Stimulated activated CD8-positive, alpha-beta memory T cell treated with anti-CD3 and anti-CD28 coated beads, Interleukin-4, amount 100 ng/mL, for 1 hour (primary cell): ENCODE measurements around the gene PEX3.
"Not testable (repeated sequence)": the region's sequence is repeated elsewhere in the genome, so short reads cannot be mapped to it uniquely, and the experiment has no call there.

ENCODE experiments used
- DNase-seq, 2 donors: peaks; one replicate each; pipeline ENCODE4 v3.0.0-alpha.2; 2020; ENCODE audit warnings: low read depth in 2 of 2, low spot score in 1 of 2

Gene PEX3

DNA sequence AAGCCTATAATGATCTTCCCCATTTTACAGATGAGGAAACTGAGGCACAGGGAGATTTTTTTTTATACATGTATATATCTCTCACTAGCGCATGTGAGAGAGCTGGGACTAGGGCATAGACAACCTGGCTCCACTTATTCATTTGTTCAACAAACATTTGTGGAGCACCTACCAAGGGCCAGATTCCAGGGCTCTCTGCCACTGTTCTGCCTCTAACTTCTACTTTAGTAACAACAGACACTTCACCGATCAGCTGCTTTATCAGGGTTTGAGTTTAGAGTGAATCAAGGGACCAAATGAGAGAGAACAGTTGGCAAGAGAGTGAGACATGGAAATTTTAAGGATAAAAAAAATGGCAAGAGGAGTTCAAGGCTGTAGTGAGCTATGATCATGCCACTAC, 7.5 kb upstream of the PEX3 start:
- DNase-seq: no peak

DNA sequence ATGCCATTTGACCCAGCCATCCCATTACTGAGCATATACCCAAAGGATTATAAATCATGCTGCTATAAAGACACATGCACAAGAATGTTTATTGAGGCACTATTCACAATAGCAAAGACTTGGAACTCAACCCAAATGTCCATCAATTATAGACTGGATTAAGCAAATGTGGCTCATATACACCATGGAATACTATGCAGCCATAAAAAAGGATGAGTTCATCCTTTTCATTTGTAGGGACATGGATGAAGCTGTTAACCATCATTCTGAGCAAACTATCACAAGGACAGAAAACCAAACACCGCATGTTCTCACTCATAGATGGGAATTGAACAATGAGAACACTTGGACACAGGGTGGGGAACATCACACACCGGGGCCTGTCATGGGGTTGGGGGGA, 2.7 kb upstream of the PEX3 start:
- not testable (repeated sequence) for DNase-seq

DNA sequence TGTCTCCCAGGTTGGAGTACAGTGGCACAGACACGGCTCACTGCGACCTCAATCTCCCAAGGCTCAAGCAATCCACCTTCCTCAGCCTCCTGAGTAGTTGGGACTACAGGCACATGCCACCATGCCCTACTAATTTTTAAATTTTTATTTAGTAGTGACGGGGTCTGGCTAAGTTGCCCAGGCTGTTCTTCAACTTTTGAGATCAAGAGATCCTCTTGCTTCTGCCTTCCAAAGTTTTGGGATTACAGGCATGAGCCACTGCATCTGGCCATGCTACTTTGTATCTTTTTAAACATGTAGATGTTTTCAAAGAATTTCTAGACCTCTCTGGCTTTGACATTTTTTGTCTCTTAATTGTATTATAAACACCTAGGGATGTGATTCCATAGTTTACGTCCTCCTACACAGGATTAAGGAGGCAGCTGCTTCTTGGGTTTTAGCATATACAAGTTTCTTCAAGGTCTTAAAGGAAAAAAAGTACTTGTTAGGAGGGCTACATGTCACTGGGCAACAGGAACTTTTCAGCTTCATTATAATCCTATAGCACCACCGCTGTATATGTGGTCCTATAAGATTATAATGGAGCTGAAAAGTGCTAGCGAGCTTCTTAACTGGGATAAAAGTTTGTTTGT, 1.4 kb upstream of the PEX3 start:
- no peak for DNase-seq

GRCh38 chr6:143449714-143450452, 722 bp upstream of the PEX3 start:
- DNase-seq: peak in 1 of 2 donors; percentile 23

GRCh38 chr6:143451531-143451930, 926 bp downstream of the PEX3 start:
- no peak for DNase-seq

DNA sequence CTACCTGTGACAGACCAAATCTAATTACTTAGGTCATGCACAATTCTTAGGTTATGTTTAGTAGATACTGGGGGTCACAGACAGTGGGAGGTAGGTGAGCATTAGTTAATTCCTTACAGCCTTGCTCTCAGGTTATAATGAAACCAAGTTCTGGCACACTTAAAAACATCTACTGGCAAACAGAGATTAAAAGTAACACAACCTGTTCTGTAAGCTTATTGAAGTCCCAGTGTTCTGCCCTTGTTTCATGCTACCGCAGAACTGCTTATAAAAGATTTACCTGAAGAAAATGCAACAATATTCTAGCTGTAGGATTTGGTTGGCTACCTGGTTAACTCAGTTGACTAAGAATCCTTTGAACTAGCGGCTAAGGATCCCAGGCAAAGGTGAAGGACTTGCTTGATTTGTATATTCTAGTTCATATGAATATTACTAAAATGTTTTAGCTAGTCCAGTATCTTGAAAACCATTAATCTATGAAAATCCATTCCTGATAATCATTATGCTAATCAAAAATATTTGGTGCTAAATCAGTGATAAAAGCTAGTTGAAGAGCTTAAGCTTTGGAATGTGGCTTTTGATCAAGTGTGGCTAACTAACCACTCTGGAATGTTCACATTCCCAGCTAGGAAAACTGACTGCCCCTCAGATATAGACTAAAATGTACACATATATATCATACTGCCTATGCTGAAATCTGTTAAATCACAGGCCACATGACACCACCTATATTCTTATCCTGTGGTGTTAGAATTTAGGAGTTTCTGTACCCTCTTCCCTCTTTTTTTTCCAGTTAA, 7.2 kb downstream of the PEX3 start:
- no peak for DNase-seq

DNA sequence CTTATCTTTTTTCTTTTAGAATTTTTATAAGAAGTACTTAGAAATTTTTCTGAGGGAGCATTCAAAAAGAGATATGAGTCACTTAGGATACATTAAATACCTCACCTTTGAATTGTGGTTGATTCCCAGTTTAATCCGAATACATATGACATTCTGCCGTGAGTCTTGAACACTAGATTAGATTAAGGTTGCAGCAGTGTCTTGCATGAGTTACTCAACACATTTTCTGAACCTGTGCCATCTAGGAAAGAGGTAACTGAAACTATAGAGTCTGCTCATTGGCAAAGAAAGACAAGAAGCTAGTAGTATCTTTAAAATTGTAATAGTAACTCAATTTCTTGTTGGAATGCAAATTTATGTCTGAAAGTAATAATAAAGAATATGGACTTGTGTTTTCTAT, 14.9 kb downstream of the PEX3 start:
- DNase-seq: no peak

- no peak for DNase-seq
These were observed 17.4 kb downstream of the PEX3 start for GRCh38 chr6:143468026-143468425.

- not testable (repeated sequence) for DNase-seq
These were observed 18.2 kb downstream of the PEX3 start for GRCh38 chr6:143468823-143469222.

GRCh38 chr6:143471822-143472221, 21.2 kb downstream of the PEX3 start:
- no peak for DNase-seq

- no peak for DNase-seq
These were observed 25.9 kb downstream of the PEX3 start for GRCh38 chr6:143476545-143476944.

DNA sequence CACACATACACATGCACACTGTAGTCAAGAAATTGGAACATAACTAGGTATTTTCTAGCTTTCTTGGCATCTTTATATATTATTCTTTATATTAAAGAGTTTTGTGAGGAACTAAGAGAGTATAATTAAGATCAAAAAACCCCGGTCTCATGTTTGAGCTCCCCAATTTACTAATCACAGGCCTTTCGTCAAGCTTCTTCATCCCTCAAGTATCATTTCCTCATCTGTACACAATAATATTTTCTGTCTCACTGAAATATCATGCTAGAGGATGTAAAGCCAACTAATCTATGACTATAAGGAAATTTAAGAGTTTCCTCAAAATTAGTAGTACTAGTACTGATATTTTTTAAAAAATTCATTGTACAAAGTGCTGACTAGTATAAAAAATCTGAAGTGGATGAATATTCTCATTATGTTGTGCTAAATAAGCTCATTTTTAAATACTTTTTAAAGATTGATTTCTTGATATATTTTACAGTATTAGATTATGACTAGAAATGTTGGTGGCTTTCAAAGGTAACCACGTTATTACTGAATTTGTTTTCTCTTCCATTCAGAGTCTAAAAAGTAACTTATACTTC, 28.0 kb downstream of the PEX3 start:
- no peak for DNase-seq

DNA sequence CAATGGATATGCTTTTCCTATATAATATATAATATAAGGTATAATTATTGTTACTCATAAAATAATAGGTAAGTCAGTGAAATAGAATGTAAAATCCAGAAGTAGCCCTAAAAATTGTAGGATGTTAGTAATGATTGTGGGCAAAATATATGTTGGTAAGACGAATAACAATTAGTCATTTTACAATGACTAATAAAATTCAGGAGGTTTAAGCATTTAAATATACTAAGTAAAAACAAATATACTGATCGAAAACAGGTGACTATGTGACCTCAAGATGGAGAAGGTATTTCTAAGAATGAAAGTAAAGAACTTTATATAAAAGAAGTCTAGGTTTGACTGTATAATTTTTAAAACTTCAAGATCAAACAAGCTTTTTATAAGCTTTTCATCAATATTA, 32.0 kb downstream of the PEX3 start:
- DNase-seq: no peak

GRCh38 chr6:143485967-143486366, 35.4 kb downstream of the PEX3 start:
- DNase-seq: no peak

- DNase-seq: no peak
These were observed 36.1 kb downstream of the PEX3 start for GRCh38 chr6:143486752-143487151.

DNA sequence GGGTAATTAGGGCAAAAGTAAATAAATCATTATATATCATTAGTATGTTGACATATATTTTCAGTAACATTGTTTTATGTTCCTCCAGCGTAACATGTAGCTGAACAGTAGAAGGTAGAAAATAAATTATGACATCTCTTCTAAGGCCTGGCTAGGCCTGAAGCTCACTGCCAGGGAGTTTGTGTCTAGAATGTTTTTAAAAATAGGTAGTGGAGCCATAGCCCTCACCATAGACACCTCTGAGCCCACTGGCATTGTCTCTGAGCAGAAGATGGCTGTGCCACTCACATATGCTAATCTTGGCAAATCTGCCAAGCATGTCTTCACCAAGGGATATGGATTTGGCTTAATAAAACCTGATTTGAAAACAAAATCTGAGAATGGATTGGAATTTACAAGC, 39.6 kb downstream of the PEX3 start:
- DNase-seq: no peak

DNA sequence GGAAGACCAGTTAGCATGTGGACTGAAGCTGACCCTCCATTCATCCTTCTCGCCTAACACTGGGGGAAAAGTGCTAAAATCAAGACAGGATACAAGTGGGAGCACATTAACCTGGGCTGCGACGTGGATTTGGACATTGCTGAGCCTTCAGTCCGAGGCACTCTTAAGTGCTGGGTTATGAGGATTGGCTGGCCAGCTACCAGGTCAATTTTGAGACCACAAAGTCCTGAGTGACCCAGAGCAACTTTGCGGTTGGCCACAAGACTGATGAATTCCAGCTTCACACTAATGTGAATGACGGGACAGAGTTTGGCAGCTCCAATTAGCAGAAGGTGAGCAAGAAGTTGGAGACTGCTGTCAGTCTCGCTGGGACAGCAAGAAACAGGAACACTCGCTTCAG, 40.2 kb downstream of the PEX3 start:
- DNase-seq: no peak

GRCh38 chr6:143496974-143497373, 46.4 kb downstream of the PEX3 start:
- DNase-seq: no peak

- DNase-seq: no peak
These were observed 47.8 kb downstream of the PEX3 start for GRCh38 chr6:143498428-143498827.

GRCh38 chr6:143501851-143502250, 51.2 kb downstream of the PEX3 start:
- no peak for DNase-seq

GRCh38 chr6:143504369-143504768, 53.8 kb downstream of the PEX3 start:
- DNase-seq: no peak

DNA sequence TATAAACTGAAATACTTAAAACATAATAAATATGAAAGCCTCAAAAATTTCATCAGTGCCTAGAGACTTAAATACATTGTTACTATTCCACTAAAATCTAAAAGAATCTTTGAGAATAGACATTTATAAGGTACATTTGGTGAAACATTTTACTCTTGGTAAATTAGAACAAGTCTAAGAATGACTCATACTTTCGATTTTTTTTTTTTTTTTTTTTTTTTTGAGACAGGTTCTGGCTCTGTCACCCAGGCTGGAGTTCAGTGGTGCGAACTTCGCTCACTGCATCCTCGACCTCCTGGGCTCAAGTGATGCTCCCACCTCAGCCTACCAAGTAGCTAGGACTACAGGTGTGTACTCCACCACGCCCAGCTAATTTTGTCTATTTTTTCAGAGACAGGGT, 54.5 kb downstream of the PEX3 start:
- no peak for DNase-seq
